Erythroblast (primary cell): Measurements from ENCODE around the gene OSBPL2.

ENCODE experiments used
- DNase-seq, 2 experiments: peaks; one replicate each; lab custom pipeline; 2025; lab: John Stamatoyannopoulos, UW
- GATA1 ChIP-seq: IDR thresholded peaks from 2 replicates; pipeline ENCODE4 v1.6.1; 2011; ENCODE audit warnings: low read depth, mild to moderate bottlenecking, control low read depth, low read length, moderate library complexity
- POLR2A ChIP-seq: IDR thresholded peaks from 2 replicates; pipeline ENCODE4 v1.6.1; 2011; ENCODE audit warnings: mild to moderate bottlenecking, low read length

OSBPL2 gene

GRCh38 chr20:62258499-62259293, 20.4 kb downstream of the OSBPL2 start:
- no peak for DNase-seq

GRCh38 chr20:62259294-62259565, 20.9 kb downstream of the OSBPL2 start:
- TF ChIP-seq POLR2A: no peak
- TF ChIP-seq GATA1: no peak
- no peak for DNase-seq

More at GRCh38 chr20:62258499-62259293, 20.4 kb downstream of the OSBPL2 start:
- TF ChIP-seq GATA1 (no peak), POLR2A (no peak)

GRCh38 chr20:62262064-62262463, 23.7 kb downstream of the OSBPL2 start:
- no peak for TF ChIP-seq POLR2A
- TF ChIP-seq GATA1: no peak

GRCh38 chr20:62263396-62263795, 25.1 kb downstream of the OSBPL2 start:
- TF ChIP-seq POLR2A (no peak), GATA1 (no peak)
- no peak for DNase-seq

More at GRCh38 chr20:62262064-62262463, 23.7 kb downstream of the OSBPL2 start:
- DNase-seq: no peak

- TF ChIP-seq GATA1: no peak
- no peak for TF ChIP-seq POLR2A
- no peak for DNase-seq
Observed at GRCh38 chr20:62265365-62265764, 27.0 kb downstream of the OSBPL2 start.

GRCh38 chr20:62266340-62266739, 28.0 kb downstream of the OSBPL2 start:
- DNase-seq: peak; percentile 36 to 52
- no peak for TF ChIP-seq GATA1
- TF ChIP-seq POLR2A: no peak

GRCh38 chr20:62266851-62267250, 28.5 kb downstream of the OSBPL2 start:
- DNase-seq: no peak
- no peak for TF ChIP-seq POLR2A
- no peak for TF ChIP-seq GATA1

GRCh38 chr20:62267543-62267942, 29.2 kb downstream of the OSBPL2 start:
- TF ChIP-seq POLR2A: no peak
- TF ChIP-seq GATA1: no peak
- DNase-seq: no peak

- TF ChIP-seq POLR2A (no peak), GATA1 (no peak)
- DNase-seq: no peak
Observed at GRCh38 chr20:62268228-62268900, 30.0 kb downstream of the OSBPL2 start.

GRCh38 chr20:62269378-62269777, 31.1 kb downstream of the OSBPL2 start:
- TF ChIP-seq GATA1: no peak
- no peak for TF ChIP-seq POLR2A
- DNase-seq: no peak

GRCh38 chr20:62269871-62270270, 31.6 kb downstream of the OSBPL2 start:
- no peak for DNase-seq
- no peak for TF ChIP-seq POLR2A
- TF ChIP-seq GATA1: no peak

- no peak for TF ChIP-seq GATA1
- TF ChIP-seq POLR2A: no peak
- DNase-seq: no peak
Observed at GRCh38 chr20:62272200-62272599, 33.9 kb downstream of the OSBPL2 start.

- no peak for DNase-seq
- TF ChIP-seq POLR2A (no peak), GATA1 (no peak)
Observed at GRCh38 chr20:62273416-62273815, 35.1 kb downstream of the OSBPL2 start.

- peak; percentile 88 to 93 for DNase-seq
- TF ChIP-seq POLR2A (no peak), GATA1 (no peak)
Observed at GRCh38 chr20:62274332-62274950, 36.1 kb downstream of the OSBPL2 start.

- no peak for TF ChIP-seq GATA1
- TF ChIP-seq POLR2A: no peak
- no peak for DNase-seq
Observed at GRCh38 chr20:62275219-62275618, 36.9 kb downstream of the OSBPL2 start.

- TF ChIP-seq POLR2A: no peak
- TF ChIP-seq GATA1: no peak
- no peak for DNase-seq
Observed at GRCh38 chr20:62276439-62276838, 38.1 kb downstream of the OSBPL2 start.
